GM12878 (cell line): ENCODE data around the gene MCM3AP. TPM values are rescaled to one million over a fixed set of nuclear protein-coding genes. Genes with fewer than 3 reads are reported as not detected.

Experiments used
- ATAC-seq: fragments of 200-7000 bp; cut with Tn5 transposase; 3 replicates; pipeline ENCODE4 v1.9.1; 2020; ENCODE audit warnings: mild to moderate bottlenecking, moderate library complexity
- BruUV-seq: library from RNA; stranded (reverse); fragments of 400-500 nt; replicated peaks from 2 replicates; lab custom pipeline; 2021; lab: Mats Ljungman, UMichigan
- CTCF ChIA-PET: fragments of 300-600 bp; sonication (Branson Sonifier 250); formaldehyde crosslinking; extraction: SDS; loops from one replicate; lab custom pipeline; 2021; ENCODE audit warnings: inconsistent platforms; lab: Yijun Ruan, JAX
- POLR2A ChIA-PET: fragments of 350-600 bp; formaldehyde crosslinking; extraction: SDS; loops from one replicate; lab custom pipeline; 2021; ENCODE audit warnings: inconsistent platforms; lab: Charles Lee
- RAD21 ChIA-PET: fragments of 300-600 bp; sonication (Branson Sonifier 250); formaldehyde crosslinking; loops from one replicate; lab custom pipeline; 2023; ENCODE audit warnings: antibody characterized with exemption; ENCODE audit not compliant: unreplicated experiment; lab: Charles Lee
- SMC1A ChIA-PET: fragments of 300-600 bp; sonication (Branson Sonifier 250); formaldehyde crosslinking; loops from one replicate; lab custom pipeline; 2023; ENCODE audit not compliant: unreplicated experiment, uncharacterized antibody; lab: Charles Lee
- DNase-seq: peaks from one replicate; pipeline ENCODE4 v3.0.0-alpha.2; 2011; ENCODE audit warnings: low read depth, low spot score
- FAIRE-seq: peaks from 3 replicates; lab custom pipeline; 2011; peaks lifted over from hg19 to GRCh38; lab: Jason Lieb, UNC
- H2AFZ ChIP-seq: 2 replicates; pipeline ENCODE4 v1.6.0; 2011; ENCODE audit warnings: low read depth, low read length, control low read depth; ENCODE audit not compliant: control insufficient read depth
- H3K27ac ChIP-seq: 2 replicates; pipeline ENCODE4 v1.5.1; 2011; ENCODE audit warnings: control low read depth; ENCODE audit not compliant: control insufficient read depth, insufficient read depth
- H3K27me3 ChIP-seq, 2 experiments: replicated peaks in 1 of 2; 2 replicates each; pipeline versions ENCODE4 v1.6.0 to v1.6.1; 2011; ENCODE audit warnings: low read length in 1 of 2; ENCODE audit not compliant: control insufficient read depth in 2 of 2, insufficient read depth in 2 of 2
- H3K36me3 ChIP-seq, 2 experiments: 2 replicates each; pipeline ENCODE4 v1.5.1; 2011; ENCODE audit warnings: low read length in 1 of 2; ENCODE audit not compliant: control insufficient read depth in 2 of 2, insufficient read depth in 2 of 2
- H3K4me1 ChIP-seq: 2 replicates; pipeline ENCODE4 v1.6.1; 2011; ENCODE audit warnings: mild to moderate bottlenecking, low read length, moderate library complexity, mixed read lengths; ENCODE audit not compliant: control insufficient read depth, insufficient read depth
- H3K4me2 ChIP-seq: 2 replicates; pipeline ENCODE4 v1.6.0; 2011; ENCODE audit warnings: control low read depth; ENCODE audit not compliant: control insufficient read depth, insufficient read depth
- H3K4me3 ChIP-seq: fragments of 200-600 bp; sonication (generic); 2 replicates; pipeline ENCODE4 v1.5.1; 2016
- H3K79me2 ChIP-seq: 2 replicates; pipeline ENCODE4 v1.6.0; 2011; ENCODE audit warnings: low read length; ENCODE audit not compliant: control insufficient read depth, insufficient read depth
- H3K9ac ChIP-seq: 2 replicates; pipeline ENCODE4 v1.8.0; 2011; ENCODE audit warnings: low read length, control low read depth, mixed read lengths; ENCODE audit not compliant: control insufficient read depth, insufficient read depth
- H3K9me3 ChIP-seq: replicated peaks from 3 replicates; pipeline ENCODE4 v1.5.1; 2011; ENCODE audit warnings: mild to moderate bottlenecking, low read length; ENCODE audit not compliant: control insufficient read depth, insufficient read depth
- H4K20me1 ChIP-seq: 2 replicates; pipeline ENCODE4 v1.6.0; 2011; ENCODE audit not compliant: control insufficient read depth, insufficient read depth
- BCL11A ChIP-seq: IDR thresholded peaks from 2 replicates; pipeline ENCODE4 v1.6.1; 2011; ENCODE audit warnings: low read depth, low read length
- CEBPB ChIP-seq, 2 experiments: fragments of 150-350 bp in 1 of 2; IDR thresholded peaks; 2 replicates each; pipeline ENCODE4 v1.6.1; 2012 to 2014; ENCODE audit warnings: low read depth in 2 of 2, low read length in 2 of 2, borderline replicate concordance in 1 of 2, inconsistent platforms in 1 of 2
- CREM ChIP-seq: IDR thresholded peaks from 2 replicates; pipeline ENCODE4 v1.6.1; 2014; ENCODE audit warnings: antibody characterized with exemption, low read depth
- KAT2A ChIP-seq: conservative IDR thresholded peaks from 2 replicates; pipeline ENCODE4 v1.6.1; 2011; ENCODE audit warnings: low read depth, low read length; ENCODE audit not compliant: control insufficient read depth
- KLF5 ChIP-seq: fragments of 450-650 bp; IDR thresholded peaks from 2 replicates; pipeline ENCODE4 v1.6.1; 2014; ENCODE audit warnings: mild to moderate bottlenecking; ENCODE audit not compliant: partially characterized antibody
- MTA3 ChIP-seq: IDR thresholded peaks from 2 replicates; pipeline ENCODE4 v1.6.1; 2012; ENCODE audit warnings: low read length, inconsistent platforms, borderline replicate concordance
- NFYA ChIP-seq: IDR thresholded peaks from 2 replicates; pipeline ENCODE4 v1.6.1; 2011; ENCODE audit warnings: low read depth, mild to moderate bottlenecking, low read length, improper control_type of control experiment, borderline replicate concordance
- PML ChIP-seq: IDR thresholded peaks from 2 replicates; pipeline ENCODE4 v1.6.1; 2012; ENCODE audit warnings: low read length, inconsistent platforms
- RCOR1 ChIP-seq: conservative IDR thresholded peaks from 2 replicates; pipeline ENCODE4 v1.6.1; 2012; ENCODE audit warnings: low read depth, low read length, improper control_type of control experiment
- TAF1 ChIP-seq: IDR thresholded peaks from 2 replicates; pipeline ENCODE4 v1.6.1; 2011; ENCODE audit warnings: mild to moderate bottlenecking, low read depth, low read length, borderline replicate concordance
- WRNIP1 ChIP-seq: IDR thresholded peaks from 2 replicates; pipeline ENCODE4 v1.6.1; 2011; ENCODE audit warnings: low read depth, low read length, improper control_type of control experiment, borderline replicate concordance
- WGBS: methylation state at CpG from one replicate; pipeline ENCODE4 v1.1.6; 2016; ENCODE audit warnings: low lambda C conversion rate; ENCODE audit not compliant: insufficient replicate concordance, insufficient coverage; ENCODE audit errors: missing lambda C conversion rate; 5-methylcytosine and 5-hydroxymethylcytosine counted together
- in situ Hi-C: fragments of 300-500 bp; cut with MboI; formaldehyde crosslinking; loops from 9 replicates; pipeline ENCODE4 v1.14.3; 2018; ENCODE audit warnings: mixed read lengths
- intact Hi-C: fragments of 100-400 bp; cut with micrococcal nuclease; formaldehyde crosslinking; loops from one replicate; pipeline ENCODE4 v1.14.2; 2022; ENCODE audit not compliant: unreplicated experiment
- polyA plus RNA-seq, 11 experiments: library from polyadenylated mRNA; depleted of rRNA in 4 of 11; unstranded in 6 of 11; stranded (reverse) in 5 of 11; fragments of >200 nt; fragmentation: Nextera tagmentation in 4 of 11; fragmentation: Illumina TruSeq in 1 of 11; extraction: Ambion mirVana in 4 of 11; extraction: Trizol in 1 of 11; gene quantifications; 1 replicate in 1 of 11; 2 replicates in 10 of 11; pipeline versions ENCODE4 v1.2.1 to v1.2.3, GENCODE V29; 2011 to 2016; ENCODE audit warnings: inconsistent platforms in 2 of 11, missing spikeins in 2 of 11, low read depth in 1 of 11
- total RNA-seq, 4 experiments: library from RNA; depleted of rRNA in 3 of 4; stranded (reverse); fragments of >200 nt in 3 of 4; fragmentation: Illumina TruSeq in 1 of 4; extraction: Trizol in 1 of 4; gene quantifications; 2 replicates each; pipeline versions ENCODE4 v1.2.1 to v1.2.3, GENCODE V29; 2013 to 2021
- TF ChIP-seq, protein P1 (sequence below): IDR thresholded peaks from 2 replicates; pipeline ENCODE4 v1.6.1; 2012; ENCODE audit warnings: low read length, inconsistent platforms

The MCM3AP gene
- total and polyA plus RNA-seq, 10 of the 15 experiments (the other 5 are each of a cell fraction or from before 2014, with no cell fraction given), result 6.1 to 95.7 (median 47.0) TPM

DNA sequence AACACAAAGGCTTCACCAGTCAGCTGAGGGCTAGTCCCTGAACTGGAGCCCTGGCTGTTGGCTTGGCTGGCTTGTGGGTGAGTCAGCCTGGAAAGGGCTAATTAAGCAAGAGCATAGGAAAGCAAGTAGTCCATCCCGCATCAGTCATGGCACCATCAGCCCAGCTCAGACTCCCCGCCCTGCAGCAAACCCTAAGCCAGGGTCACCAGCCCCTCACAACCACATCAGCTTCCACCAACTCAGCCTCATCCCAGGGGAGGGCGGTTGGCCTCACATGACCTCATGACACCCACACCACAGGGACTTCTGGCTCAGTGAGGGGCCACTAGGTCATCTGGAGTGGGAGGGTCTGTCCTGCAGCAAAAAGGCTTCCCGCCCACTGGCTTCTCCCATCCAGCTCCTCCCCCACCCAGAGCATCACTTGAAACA, 94.1 kb downstream of the MCM3AP start:
- peaks cover 11% of the 10 kb centered on the region in 2 experiments for H3K36me3 ChIP-seq
- POLR2A ChIA-PET, result no interaction called here
- no peak for TF ChIP-seq RCOR1
- TF ChIP-seq TAF1, result no peak
- no peak for TF ChIP-seq NFYA
- no peak for TF ChIP-seq CREM
- TF ChIP-seq PML, result no peak
- no peak for TF ChIP-seq CEBPB (IDR thresholded peaks at IDR 0.05; ENCODE audit: borderline replicate concordance in 1 of 2, low read depth in 2 of 2, low read length in 2 of 2)
- TF ChIP-seq, all 136 proteins: peak for 0
- H3K9me3 ChIP-seq, result no peaks in the 10 kb centered on the region
- FAIRE-seq (no peak), DNase-seq (no peak), ATAC-seq (no peak)
- intact Hi-C loops (no loop called here), in situ Hi-C loops (no loop called here)
- H3K27ac ChIP-seq, result no peak overlapping the region
- ChIA-PET SMC1A (no interaction called here), CTCF (no interaction called here), RAD21 (no interaction called here)
- BruUV-seq, result no TSS peak
- H2AFZ ChIP-seq, result no peak overlapping the region
- no peak overlapping the region for H3K4me2 ChIP-seq
- WGBS, result 87% methylated on average over 4 of the region's 4 CpGs
- H3K27me3 ChIP-seq, result no peaks in the 10 kb centered on the region
- H3K9ac ChIP-seq, result no peak overlapping the region
- no peaks in the 10 kb centered on the region for H3K4me1 ChIP-seq
- no peaks in the 10 kb centered on the region for H3K79me2 ChIP-seq
- H4K20me1 ChIP-seq, result no peaks in the 10 kb centered on the region
- no peak overlapping the region for H3K4me3 ChIP-seq

DNA sequence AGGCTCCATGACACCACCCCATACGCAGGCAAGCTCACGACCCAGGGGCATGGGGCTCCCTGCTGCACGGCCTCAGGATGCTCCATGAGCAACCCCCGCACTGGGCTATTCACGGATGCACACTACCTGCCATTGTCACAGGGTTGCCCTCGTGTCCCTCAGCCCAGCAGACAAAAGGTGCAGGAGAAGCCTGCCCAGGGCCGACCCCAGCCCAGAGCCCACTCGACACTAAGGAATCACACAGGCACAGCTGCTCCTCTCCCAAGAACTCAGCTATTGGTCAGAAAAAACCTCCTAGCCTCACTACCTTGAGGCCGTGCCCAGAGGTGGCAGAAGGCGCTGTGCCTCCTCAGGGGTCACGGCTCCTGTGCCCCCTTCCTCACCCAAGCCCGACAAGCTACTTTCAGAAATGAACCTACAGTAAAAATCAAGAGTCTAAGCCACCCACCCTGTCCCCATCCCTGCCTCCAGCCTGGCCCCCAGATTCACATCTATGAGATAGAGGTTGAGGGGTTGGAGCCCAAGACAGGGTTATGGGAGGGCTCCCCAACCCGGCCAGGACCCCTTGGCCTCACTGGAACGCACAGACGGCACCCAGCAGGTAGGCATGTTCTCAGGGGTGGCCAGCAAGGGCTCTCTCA, 94.8 kb downstream of the MCM3AP start:
- Histone ChIP-seq H3K9me3 (no peaks in the 10 kb centered on the region), H3K27me3 (no peaks in the 10 kb centered on the region), H3K4me3 (no peak overlapping the region), H2AFZ (no peak overlapping the region), H3K4me1 (no peaks in the 10 kb centered on the region; the same call in 1 of the 2 replicates), H3K27ac (no peak overlapping the region), H3K36me3 (peaks cover 7 to 11% of the 10 kb centered on the region in 2 experiments), H4K20me1 (no peaks in the 10 kb centered on the region), H3K4me2 (no peak overlapping the region), H3K79me2 (no peaks in the 10 kb centered on the region), H3K9ac (no peak overlapping the region)
- RAD21 ChIA-PET, result no interaction called here
- FAIRE-seq (no peak), DNase-seq (no peak), ATAC-seq (no peak)
- BruUV-seq, result TSS peak; percentile 58
- WGBS, result 93% methylated on average over 15 of the region's 15 CpGs
- in situ Hi-C loops (no loop called here), intact Hi-C loops (no loop called here)
- POLR2A ChIA-PET, result no interaction called here
- SMC1A ChIA-PET, result no interaction called here
- TF ChIP-seq KAT2A, result no peak
- TF ChIP-seq MTA3, result no peak
- no peak for TF ChIP-seq KLF5
- no peak for TF ChIP-seq WRNIP1
- TF ChIP-seq BCL11A, result no peak
- TF ChIP-seq, protein P1, sequence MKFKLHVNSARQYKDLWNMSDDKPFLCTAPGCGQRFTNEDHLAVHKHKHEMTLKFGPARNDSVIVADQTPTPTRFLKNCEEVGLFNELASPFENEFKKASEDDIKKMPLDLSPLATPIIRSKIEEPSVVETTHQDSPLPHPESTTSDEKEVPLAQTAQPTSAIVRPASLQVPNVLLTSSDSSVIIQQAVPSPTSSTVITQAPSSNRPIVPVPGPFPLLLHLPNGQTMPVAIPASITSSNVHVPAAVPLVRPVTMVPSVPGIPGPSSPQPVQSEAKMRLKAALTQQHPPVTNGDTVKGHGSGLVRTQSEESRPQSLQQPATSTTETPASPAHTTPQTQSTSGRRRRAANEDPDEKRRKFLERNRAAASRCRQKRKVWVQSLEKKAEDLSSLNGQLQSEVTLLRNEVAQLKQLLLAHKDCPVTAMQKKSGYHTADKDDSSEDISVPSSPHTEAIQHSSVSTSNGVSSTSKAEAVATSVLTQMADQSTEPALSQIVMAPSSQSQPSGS, result no peak
- CTCF ChIA-PET, result no interaction called here
